Daoy (cell line): ENCODE measurements around the gene APOBEC3F. TPM values are rescaled to one million over a fixed set of nuclear protein-coding genes. Genes with fewer than 3 reads are reported as not detected.
"Not testable (repeated sequence)": the region's sequence is repeated elsewhere in the genome, so short reads cannot be mapped to it uniquely, and the experiment has no call there.

ENCODE experiments used
- DNase-seq: peaks from one replicate; pipeline ENCODE4 v3.0.0-alpha.2; 2015; ENCODE audit warnings: low read depth
- total RNA-seq: library from RNA; depleted of rRNA; stranded (reverse); fragments of >200 nt; shearing (Covaris generic); gene quantifications from 2 replicates; pipeline ENCODE4 v1.2.3, GENCODE V29; 2014; rRNA removed

APOBEC3F gene
- 0.97 and 6.9 TPM in 2 replicates for total RNA-seq

- peak; percentile 64 for DNase-seq
These were observed at the start of gene APOBEC3F for GRCh38 chr22:39040538-39041296. Gene APOBEC3F, plus strand, starts transcription at chr22:39040864. Its CDS starts 97 bp downstream, at chr22:39040961.

DNA sequence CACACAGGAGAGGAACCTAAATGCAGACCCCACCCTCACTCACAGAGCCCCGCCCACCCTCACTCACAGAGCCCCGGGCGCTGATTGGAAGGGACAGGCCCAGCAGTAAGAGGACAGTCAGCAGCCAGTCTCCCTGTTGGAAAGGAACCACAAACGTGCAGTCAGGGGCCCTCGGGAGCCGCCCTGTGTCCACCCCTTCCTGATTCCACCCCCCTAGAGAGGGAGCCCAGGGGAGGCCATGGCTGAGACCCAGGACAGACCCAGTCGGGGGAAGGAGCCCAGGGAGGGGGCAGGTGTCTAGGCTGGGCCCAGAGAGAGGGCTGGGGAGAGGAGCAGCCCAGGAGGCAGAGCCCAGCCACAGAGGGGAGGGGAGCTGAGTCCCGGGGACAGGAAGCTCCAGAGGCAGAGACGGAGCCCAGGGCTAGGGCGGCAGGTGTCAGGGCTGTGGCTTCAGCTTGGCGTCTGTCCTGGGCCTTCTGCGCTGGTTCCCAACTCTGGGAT is 47.7 kb upstream of the APOBEC3F start:
- DNase-seq = not testable (repeated sequence)

GRCh38 chr22:38996105-38996504 is 44.6 kb upstream of the APOBEC3F start:
- no peak for DNase-seq

- no peak for DNase-seq
These were observed 43.1 kb upstream of the APOBEC3F start for GRCh38 chr22:38997518-38997917.

DNA sequence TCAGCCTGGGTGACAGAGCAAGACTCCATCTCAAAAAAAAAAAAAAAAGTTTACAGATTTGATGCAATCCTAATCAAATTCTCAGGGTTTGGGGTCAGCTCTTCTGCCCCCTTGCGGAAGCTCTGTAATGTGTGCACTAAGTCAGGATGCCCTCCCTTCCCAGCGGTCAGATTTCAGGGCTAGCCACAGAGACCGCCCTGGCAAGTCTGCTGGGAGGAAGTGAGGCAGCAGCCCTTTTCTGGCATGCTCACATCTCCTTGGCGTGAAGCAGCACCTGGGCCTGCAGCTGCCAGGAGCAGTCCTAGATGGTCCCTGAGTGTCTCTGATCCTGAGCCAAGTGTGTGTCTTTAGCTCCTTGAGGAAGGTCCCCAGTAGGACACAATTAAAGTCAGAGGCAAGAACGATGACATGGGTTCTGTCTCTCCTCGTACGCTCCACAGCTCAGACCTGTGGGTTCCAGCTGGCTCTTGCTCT is 37.5 kb upstream of the APOBEC3F start:
- DNase-seq = peak; percentile 90

GRCh38 chr22:39007177-39007576 is 33.5 kb upstream of the APOBEC3F start:
- DNase-seq = no peak

GRCh38 chr22:39008271-39008850 is 32.3 kb upstream of the APOBEC3F start:
- not testable (repeated sequence) for DNase-seq

GRCh38 chr22:39010946-39011345 is 29.7 kb upstream of the APOBEC3F start:
- DNase-seq = no peak

DNA sequence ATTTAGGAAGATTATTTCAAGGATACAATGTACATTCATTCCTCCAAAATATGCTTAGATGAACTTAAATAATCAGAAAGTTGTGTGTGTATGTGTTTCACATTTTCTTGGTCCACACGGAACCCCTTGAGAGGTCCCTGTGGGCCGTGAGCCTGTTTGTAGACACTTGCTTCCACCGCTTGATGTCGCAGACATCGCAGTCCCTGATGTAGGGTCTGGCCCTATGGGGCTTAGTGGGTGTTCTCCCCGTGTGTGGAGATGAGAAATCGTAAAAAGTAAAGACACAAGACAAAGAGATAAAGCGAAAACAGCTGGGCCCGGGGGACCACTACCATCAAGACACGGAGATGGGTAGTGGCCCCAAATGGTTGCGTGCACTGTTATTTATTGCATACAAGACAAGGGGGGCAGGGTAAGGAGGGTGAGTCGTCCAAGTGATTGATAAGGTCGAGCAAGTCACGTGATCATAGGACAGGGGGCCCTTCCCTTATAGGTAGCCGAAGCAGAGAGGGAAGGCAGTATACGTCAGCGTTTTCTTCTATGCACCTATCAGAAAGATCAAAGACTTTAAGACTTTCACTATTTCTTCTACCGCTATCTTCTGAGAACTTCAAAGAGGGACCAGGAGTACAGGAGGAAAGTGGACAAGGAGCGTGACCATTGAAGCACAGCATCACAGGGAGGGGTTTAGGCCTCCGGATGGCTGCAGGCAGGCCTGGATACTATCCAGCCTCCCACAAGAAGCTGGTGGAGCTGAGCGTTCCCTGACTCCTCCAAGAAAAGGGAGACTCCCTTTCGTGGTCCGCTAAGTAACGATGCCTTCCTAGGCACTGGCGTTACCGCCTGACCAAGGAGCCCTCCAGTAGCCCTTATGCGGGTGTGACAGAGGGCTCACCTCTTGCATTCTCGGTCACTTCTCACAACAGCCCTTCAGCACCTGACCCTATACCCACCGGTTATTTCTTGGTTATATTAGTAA is 27.8 kb upstream of the APOBEC3F start:
- DNase-seq = no peak

DNA sequence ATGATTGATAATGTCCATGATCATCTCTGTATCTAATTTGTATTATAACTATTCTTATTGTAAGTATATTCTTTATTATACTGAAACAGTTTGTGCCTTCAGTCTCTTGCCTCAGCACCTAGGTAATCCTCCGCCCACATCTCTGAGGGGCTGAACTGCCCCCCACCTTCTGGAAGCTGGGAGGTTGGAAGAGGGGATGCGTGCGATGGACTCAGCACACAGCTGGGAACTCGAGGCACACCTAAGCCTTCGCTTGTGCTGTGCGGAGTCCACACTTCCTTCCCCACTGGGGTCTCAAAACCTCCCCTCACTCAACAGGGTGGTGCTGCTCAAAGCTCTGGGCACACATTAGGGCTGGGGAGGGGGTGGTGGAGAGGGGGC is 27.1 kb upstream of the APOBEC3F start:
- not testable (repeated sequence) for DNase-seq

- peak; percentile 93 for DNase-seq
These were observed 26.5 kb upstream of the APOBEC3F start, which contains the start of gene APOBEC3C for GRCh38 chr22:39013942-39014722. Gene APOBEC3C, plus strand, starts transcription at chr22:39014257. Its CDS starts 106 bp downstream, at chr22:39014363.

DNA sequence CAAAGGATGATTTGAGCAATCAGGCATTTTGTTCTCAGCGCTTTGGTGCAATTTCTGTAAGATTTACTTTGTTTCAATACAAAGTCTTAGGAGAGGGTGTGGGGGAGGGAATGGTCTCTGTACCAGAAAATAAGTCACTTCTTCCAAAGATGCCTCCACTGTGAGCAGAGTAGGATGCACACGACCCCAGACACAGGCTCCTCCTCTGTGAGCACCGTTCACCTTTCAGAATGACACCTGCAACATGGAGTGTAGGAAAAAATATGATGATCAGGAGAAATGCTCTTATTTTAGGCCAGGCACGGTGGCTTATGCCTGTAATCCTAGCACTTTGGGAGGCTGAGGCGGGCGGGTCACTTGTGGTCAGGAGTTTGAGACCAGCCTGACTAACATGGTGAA is 25.9 kb upstream of the APOBEC3F start:
- not testable (repeated sequence) for DNase-seq

DNA sequence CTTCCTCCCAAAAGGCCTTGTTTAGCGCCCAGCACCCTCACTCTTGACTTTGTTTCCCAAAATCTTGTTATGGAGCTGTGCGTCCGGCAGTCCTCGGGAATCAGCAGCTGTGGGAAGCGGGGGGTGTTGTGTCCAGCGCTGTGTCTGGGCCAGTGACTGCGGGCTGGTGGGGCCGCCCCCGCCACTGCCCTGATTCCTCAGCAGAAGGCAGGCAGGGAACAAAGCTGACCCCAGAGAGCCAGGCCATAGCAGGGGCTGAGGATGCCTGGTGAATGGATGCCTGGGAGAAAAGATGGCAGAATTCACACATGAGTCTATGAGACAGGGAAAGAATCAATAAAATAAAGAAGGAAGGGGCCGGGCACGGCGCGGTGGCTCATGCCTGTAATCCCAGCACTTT is 24.1 kb upstream of the APOBEC3F start:
- DNase-seq = no peak

DNA sequence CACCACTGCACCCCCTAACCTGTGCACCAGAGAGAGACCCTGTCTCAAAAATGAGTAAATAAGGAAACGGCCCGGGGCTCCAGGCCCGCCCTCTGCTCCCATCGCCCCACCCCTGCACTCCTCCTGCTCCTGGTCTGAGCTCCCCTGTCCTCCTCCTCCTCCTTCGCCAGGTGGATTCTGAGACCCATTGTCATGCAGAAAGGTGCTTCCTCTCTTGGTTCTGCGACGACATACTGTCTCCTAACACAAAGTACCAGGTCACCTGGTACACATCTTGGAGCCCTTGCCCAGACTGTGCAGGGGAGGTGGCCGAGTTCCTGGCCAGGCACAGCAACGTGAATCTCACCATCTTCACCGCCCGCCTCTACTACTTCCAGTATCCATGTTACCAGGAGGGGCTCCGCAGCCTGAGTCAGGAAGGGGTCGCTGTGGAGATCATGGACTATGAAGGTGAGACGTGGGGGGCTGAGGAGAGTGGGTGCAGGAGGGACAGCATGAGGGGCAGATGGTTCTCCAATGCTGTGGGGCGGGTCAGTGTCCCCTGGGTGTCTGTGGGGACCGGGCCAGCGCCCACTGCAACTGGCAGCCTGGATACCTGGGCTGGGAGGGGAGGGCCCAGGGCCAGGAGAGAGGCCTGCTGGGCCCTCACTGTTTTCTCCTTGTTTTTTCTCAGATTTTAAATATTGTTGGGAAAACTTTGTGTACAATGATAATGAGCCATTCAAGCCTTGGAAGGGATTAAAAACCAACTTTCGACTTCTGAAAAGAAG is 22.9 kb upstream of the APOBEC3F start:
- DNase-seq = no peak

DNA sequence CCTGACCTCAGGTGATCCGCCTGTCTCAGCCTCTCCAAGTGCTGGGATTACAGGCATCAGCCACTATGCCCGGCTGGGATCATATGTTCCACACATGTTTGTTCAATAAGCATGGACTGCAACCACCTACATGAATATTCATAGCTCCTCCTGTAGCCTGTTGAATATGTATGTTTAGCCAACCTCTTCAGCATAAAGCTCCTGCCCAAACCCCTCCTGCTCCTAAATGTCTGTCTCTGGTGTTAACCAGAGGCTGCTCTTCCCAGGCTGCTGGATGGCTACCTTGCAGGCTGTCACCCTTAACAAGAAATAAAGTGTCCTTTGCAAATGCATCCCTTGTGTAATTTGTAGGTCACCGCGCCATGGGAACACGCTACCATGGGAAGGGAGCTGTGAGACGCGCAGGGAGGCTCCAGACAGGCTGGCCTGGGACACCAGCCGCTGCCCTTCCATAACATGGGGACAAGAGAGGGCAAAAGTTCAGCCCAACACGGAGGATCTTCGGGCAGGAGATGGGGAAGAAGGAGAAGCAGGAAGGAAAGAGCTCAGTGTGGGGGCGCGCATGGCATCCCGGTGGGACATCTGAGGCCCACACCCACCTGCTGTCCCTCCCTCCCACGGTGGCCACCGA is 20.5 kb upstream of the APOBEC3F start:
- not testable (repeated sequence) for DNase-seq

DNA sequence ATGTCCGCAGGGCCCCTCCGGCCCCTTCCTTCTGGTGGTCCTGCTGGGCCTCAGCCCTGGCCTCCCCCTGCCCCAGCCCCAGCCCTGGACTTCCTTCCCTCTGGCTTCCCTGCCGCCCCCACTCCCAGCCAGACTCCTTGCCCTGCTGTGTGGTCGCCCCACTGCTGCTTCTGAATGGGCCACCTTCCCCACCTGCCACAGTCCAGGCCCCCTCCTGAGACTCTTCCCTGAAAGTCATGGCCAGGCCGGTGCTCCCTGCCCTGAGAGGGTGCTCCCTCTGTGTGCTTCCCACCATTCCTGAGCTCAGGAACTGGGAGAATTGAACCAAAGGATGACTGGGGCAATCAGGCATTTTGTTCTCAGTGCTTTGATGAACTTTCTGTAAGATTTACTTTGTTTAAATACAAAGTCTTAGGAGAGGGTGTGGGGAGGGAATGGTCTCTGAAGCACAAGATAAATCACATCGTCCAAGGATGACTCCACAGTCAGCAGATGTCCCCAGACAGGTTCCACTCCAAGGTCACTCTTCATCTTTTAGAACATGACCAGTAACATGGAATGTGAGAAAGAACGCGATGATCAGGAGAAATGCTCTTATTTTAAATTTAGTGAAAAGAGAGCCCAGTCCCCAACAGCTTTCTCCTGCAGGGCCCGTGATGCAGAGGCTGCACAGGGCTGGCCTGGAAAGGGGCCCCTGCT is 19.0 kb upstream of the APOBEC3F start:
- peak; percentile 10 for DNase-seq

- no peak for DNase-seq
These were observed 15.9 kb upstream of the APOBEC3F start for GRCh38 chr22:39024519-39025308.

GRCh38 chr22:39026509-39027150 is 14.0 kb upstream of the APOBEC3F start:
- DNase-seq = no peak
